VCaP (cell line): Measurements from ENCODE around the gene MSL3B.

ENCODE experiments used
- H3K27ac ChIP-seq: fragments of 450-650 bp; 2 replicates; pipeline ENCODE4 v1.5.1; 2017
- TF ChIP-seq, protein P1 (sequence below): fragments of 450-650 bp; conservative IDR thresholded peaks from 2 replicates; pipeline ENCODE4 v1.5.1; 2017; ENCODE audit warnings: mild to moderate bottlenecking, moderate library complexity

The MSL3B gene

GRCh38 chr2:233867993-233868532 lies at the start of gene MSL3B:
TSS of gene MSL3B (minus strand) at chr2:233868386.
- peak within 1 kb of the TSS; percentile 53; the same call in 1 of the 2 replicates for H3K27ac ChIP-seq
- TF ChIP-seq, protein P1, sequence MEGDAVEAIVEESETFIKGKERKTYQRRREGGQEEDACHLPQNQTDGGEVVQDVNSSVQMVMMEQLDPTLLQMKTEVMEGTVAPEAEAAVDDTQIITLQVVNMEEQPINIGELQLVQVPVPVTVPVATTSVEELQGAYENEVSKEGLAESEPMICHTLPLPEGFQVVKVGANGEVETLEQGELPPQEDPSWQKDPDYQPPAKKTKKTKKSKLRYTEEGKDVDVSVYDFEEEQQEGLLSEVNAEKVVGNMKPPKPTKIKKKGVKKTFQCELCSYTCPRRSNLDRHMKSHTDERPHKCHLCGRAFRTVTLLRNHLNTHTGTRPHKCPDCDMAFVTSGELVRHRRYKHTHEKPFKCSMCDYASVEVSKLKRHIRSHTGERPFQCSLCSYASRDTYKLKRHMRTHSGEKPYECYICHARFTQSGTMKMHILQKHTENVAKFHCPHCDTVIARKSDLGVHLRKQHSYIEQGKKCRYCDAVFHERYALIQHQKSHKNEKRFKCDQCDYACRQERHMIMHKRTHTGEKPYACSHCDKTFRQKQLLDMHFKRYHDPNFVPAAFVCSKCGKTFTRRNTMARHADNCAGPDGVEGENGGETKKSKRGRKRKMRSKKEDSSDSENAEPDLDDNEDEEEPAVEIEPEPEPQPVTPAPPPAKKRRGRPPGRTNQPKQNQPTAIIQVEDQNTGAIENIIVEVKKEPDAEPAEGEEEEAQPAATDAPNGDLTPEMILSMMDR = no peak

DNA sequence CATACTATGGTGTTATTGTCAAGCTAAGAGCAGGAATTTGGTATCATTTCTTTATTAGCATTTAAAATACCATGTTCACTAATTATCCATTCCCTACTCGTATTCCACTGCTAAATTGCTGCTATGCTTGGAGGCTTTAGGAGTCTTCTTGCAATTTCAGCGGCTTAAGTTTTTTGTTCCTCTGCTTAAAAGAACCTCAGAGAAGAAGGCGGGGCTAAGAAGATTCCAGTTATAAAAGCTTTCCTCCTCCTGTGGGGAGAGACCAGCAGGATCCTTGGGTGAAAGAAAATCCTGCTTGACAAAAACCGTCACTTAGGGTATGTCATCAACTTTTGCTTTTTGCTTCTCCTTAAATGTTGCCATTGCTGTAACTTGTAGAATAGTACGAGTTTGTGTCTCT lies 48.9 kb upstream of the MSL3B start, which contains the start of gene TRPM8:
TSS of gene TRPM8 (plus strand) at position 258 of the 400 bp plus-strand sequence. CDS start 9,165 bp downstream, outside the sequence.
- H3K27ac ChIP-seq = peak within 1 kb of the TSS; percentile 89

DNA sequence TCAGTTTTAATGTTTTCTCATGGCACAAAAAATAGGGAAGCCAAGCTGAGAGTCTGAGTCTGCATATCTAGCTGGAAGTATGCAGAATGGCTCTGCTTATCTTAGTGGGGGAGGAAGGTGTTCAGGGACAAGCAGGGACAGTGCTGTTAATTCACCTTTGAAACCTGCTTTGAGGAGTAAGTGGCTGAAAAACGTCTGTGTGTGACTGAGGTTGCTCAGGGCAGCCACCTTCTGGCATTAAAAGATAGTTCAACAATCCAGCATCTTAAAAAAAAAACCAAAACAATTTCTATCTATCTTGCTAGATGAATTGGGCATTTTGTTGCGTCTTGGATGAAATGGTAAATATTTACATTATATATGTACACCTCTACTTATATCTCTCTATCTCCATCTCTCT lies 46.9 kb upstream of the MSL3B start:
- peak overlapping the region; percentile 24; the same call in 1 of the 2 replicates for H3K27ac ChIP-seq
- TF ChIP-seq, protein P1 = peak; percentile 83

More for the DNA sequence above, 48.9 kb upstream of the MSL3B start, which contains the start of gene TRPM8:
- TF ChIP-seq, protein P1 = no peak

DNA sequence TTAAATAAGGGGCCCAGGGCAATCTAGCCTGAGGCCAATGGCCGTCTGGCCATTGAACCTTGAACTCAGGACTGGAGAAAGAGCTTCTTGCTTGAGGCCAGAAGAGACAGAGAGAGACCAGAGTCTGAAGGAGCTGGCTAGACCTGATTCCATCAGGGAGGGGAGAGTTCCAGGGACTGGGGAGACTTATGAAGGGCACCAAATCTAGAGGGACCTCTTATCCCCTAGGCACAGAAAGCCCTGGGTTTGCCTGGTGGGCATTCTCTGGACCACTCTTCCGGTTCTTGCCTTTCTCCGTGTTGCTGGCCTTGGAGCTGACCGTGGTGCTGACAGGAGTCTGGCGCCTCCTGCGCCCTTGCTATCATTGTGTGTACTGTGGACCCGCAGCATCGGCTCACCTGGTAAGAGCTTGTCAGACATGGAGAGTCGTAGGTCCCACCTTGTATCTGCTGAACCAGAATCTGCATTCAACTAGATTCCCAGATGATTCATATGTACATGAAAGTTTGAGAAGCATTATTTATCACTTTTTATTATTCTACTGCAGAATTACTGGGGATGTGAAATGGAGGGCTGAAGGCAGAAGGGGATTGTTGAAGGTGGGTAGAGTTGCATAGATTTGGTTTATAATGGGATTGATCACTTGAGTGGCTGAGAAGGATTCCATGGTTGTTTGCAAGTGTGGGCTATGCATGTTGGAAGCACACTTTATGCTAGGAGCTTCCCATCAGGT lies 44.7 kb upstream of the MSL3B start:
- no peak overlapping the region for H3K27ac ChIP-seq
- TF ChIP-seq, protein P1 = no peak

- no peak overlapping the region for H3K27ac ChIP-seq
- TF ChIP-seq, protein P1 = no peak
These were observed 39.4 kb upstream of the MSL3B start for GRCh38 chr2:233907627-233908026.

- TF ChIP-seq, protein P1 = no peak
- H3K27ac ChIP-seq = no peak overlapping the region
These were observed 37.8 kb upstream of the MSL3B start for GRCh38 chr2:233905945-233906344.

DNA sequence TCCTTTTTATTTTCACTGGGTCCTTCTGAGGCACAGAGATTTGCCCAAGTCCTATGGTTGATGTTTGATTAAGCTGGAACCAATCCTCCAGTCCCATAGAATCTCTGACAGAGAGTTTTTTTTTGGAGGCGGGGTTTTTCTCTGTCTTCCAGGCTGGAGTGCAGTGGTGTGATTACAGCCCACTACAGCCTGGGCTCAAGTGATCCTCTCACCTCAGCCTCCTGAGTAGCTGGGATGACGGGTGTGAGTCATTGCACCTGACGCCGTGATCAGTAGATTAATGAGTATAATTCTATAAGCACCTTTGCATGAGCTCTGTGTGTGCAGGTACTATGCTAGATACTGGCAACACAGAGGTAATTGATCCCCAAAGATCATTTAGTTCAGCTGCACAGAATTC lies 33.7 kb upstream of the MSL3B start:
- TF ChIP-seq, protein P1 = no peak
- H3K27ac ChIP-seq = no peak overlapping the region
